Astrocyte (in vitro differentiated cells and primary cell): Measurements from ENCODE around the gene OCA2. TPM values are rescaled to one million over a fixed set of nuclear protein-coding genes. Genes with fewer than 3 reads are reported as not detected.
A peak's percentile ranks its signal among the peaks of the same experiment; 100 is the strongest.

Source experiments
- DNase-seq: peaks from one replicate; pipeline ENCODE4 v3.0.0-alpha.2; 2010; ENCODE audit warnings: low read depth
- FAIRE-seq: peaks from 2 replicates; lab custom pipeline; 2011; peaks lifted over from hg19 to GRCh38; lab: Jason Lieb, UNC
- H2AFZ ChIP-seq: 2 replicates; pipeline ENCODE4 v1.6.0; 2012; ENCODE audit warnings: low read depth, low read length, inconsistent platforms
- H3K27ac ChIP-seq: 2 replicates; pipeline ENCODE4 v1.5.1; 2011; ENCODE audit warnings: low read depth, low read length, inconsistent platforms
- H3K27me3 ChIP-seq: 2 replicates; pipeline ENCODE4 v1.6.0; 2011; ENCODE audit warnings: low read length, inconsistent platforms; ENCODE audit not compliant: insufficient read depth
- H3K36me3 ChIP-seq: 2 replicates; pipeline ENCODE4 v1.5.1; 2011; ENCODE audit warnings: low read length, inconsistent platforms; ENCODE audit not compliant: insufficient read depth
- H3K4me1 ChIP-seq: 2 replicates; pipeline ENCODE4 v1.5.1; 2011; ENCODE audit warnings: low read length, inconsistent platforms; ENCODE audit not compliant: insufficient read depth
- H3K4me2 ChIP-seq: 2 replicates; pipeline ENCODE4 v1.6.0; 2012; ENCODE audit warnings: low read length, inconsistent platforms
- H3K4me3 ChIP-seq: 2 replicates; pipeline ENCODE4 v1.5.1; 2011; ENCODE audit warnings: low read depth, mild to moderate bottlenecking, low read length, inconsistent platforms; ENCODE audit not compliant: insufficient read depth
- H3K79me2 ChIP-seq: 2 replicates; pipeline ENCODE4 v1.6.0; 2012; ENCODE audit warnings: mild to moderate bottlenecking, low read length, inconsistent platforms; ENCODE audit not compliant: insufficient read depth
- H3K9ac ChIP-seq: 2 replicates; pipeline ENCODE4 v1.6.0; 2012; ENCODE audit warnings: mild to moderate bottlenecking, low read length, inconsistent platforms
- H3K9me3 ChIP-seq: 2 replicates; pipeline ENCODE4 v1.5.1; 2012; ENCODE audit warnings: low read depth, mild to moderate bottlenecking, low read length, inconsistent platforms; ENCODE audit not compliant: insufficient read depth
- H4K20me1 ChIP-seq: 2 replicates; pipeline ENCODE4 v1.6.0; 2012; ENCODE audit warnings: low read length, inconsistent platforms; ENCODE audit not compliant: insufficient read depth
- H3K27ac Mint-ChIP-seq: one replicate; pipeline ENCODE4 v1.8.0; 2021; ENCODE audit warnings: mild to moderate bottlenecking, mixed read lengths; ENCODE audit not compliant: unreplicated experiment
- H3K27me3 Mint-ChIP-seq: one replicate; pipeline ENCODE4 v1.8.0; 2021; ENCODE audit warnings: low read depth, mixed read lengths; ENCODE audit not compliant: unreplicated experiment
- H3K36me3 Mint-ChIP-seq: one replicate; pipeline ENCODE4 v1.8.0; 2021; ENCODE audit warnings: low read depth, mixed read lengths; ENCODE audit not compliant: unreplicated experiment
- H3K4me1 Mint-ChIP-seq: one replicate; pipeline ENCODE4 v1.8.0; 2021; ENCODE audit warnings: low read depth, mixed read lengths; ENCODE audit not compliant: unreplicated experiment
- H3K4me3 Mint-ChIP-seq: one replicate; pipeline ENCODE4 v1.8.0; 2021; ENCODE audit warnings: mild to moderate bottlenecking, moderate library complexity, mixed read lengths; ENCODE audit not compliant: unreplicated experiment
- H3K9me3 Mint-ChIP-seq: one replicate; pipeline ENCODE4 v1.8.0; 2021; ENCODE audit warnings: mild to moderate bottlenecking, mixed read lengths; ENCODE audit not compliant: unreplicated experiment
- EZH2 ChIP-seq: IDR thresholded peaks from 2 replicates; pipeline ENCODE4 v1.6.1; 2012; ENCODE audit warnings: mild to moderate bottlenecking, low read length, inconsistent platforms; ENCODE audit not compliant: insufficient read depth
- total RNA-seq: library from RNA; stranded (reverse); gene quantifications from 2 replicates; pipeline ENCODE4 v1.2.1, GENCODE V29; 2021
- TF ChIP-seq, protein P1 (sequence below): IDR thresholded peaks from 2 replicates; pipeline ENCODE4 v1.5.1; 2011; ENCODE audit warnings: low read depth, mild to moderate bottlenecking, inconsistent platforms, low read length, moderate library complexity; ENCODE audit not compliant: insufficient read depth

Gene OCA2
- total RNA-seq, 1 donor from 2014 or later = 2.9 TPM

DNA sequence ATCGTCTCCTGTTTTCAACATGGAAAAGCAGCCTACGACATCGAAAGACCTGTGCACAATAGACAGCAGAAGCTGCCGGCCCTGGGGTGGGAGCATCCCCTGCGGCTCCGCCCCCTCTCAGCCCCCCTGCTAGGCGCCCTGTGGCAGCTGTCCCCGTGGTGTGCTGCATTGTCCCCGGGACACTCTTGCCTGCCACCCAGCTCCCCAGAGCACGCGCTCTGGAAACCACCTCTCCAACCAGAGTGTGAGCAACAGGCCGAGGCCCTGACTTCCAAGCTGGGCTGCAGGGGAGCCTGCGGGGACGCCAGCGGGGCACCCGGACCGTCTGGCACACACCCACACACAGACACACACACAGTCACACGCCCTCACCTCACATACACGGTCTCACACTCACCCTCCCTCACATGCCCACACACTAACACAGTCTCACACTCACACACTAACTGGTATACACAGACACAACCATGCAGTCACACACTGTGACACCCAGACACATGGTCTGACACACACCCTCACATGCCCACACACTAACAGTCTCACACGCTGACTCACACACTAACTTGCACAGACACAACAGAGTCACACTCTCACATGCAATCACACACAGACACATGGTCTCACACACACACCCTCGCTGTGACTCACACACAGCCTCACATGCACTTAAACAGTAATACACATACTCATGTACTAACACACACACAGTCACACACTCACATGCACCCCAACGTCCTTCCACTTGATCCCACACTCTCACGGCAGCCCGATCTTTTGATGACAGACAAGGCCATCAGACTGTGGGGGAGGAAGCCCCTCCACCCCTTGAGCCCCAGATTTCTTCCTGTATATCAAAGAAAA, 94.7 kb downstream of the OCA2 start:
- Mint-ChIP-seq H3K27me3 (peaks cover 7% of the 10 kb centered on the region), H3K9me3 (no peaks in the 10 kb centered on the region), H3K4me3 (no peak overlapping the region), H3K4me1 (peaks cover 3% of the 10 kb centered on the region), H3K27ac (no peak overlapping the region), H3K36me3 (peaks cover 2% of the 10 kb centered on the region)
- Histone ChIP-seq H3K4me2 (no peak overlapping the region), H3K79me2 (no peaks in the 10 kb centered on the region), H3K9ac (no peak overlapping the region), H3K36me3 (no peaks in the 10 kb centered on the region), H3K9me3 (no peaks in the 10 kb centered on the region), H4K20me1 (no peaks in the 10 kb centered on the region), H3K27ac (no peak overlapping the region), H2AFZ (no peak overlapping the region), H3K4me1 (no peaks in the 10 kb centered on the region), H3K4me3 (no peak overlapping the region), H3K27me3 (no peaks in the 10 kb centered on the region)
- TF ChIP-seq, protein P1, sequence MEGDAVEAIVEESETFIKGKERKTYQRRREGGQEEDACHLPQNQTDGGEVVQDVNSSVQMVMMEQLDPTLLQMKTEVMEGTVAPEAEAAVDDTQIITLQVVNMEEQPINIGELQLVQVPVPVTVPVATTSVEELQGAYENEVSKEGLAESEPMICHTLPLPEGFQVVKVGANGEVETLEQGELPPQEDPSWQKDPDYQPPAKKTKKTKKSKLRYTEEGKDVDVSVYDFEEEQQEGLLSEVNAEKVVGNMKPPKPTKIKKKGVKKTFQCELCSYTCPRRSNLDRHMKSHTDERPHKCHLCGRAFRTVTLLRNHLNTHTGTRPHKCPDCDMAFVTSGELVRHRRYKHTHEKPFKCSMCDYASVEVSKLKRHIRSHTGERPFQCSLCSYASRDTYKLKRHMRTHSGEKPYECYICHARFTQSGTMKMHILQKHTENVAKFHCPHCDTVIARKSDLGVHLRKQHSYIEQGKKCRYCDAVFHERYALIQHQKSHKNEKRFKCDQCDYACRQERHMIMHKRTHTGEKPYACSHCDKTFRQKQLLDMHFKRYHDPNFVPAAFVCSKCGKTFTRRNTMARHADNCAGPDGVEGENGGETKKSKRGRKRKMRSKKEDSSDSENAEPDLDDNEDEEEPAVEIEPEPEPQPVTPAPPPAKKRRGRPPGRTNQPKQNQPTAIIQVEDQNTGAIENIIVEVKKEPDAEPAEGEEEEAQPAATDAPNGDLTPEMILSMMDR = no peak
- TF ChIP-seq EZH2 = no peak
- DNase-seq = peak; percentile 2
- FAIRE-seq = no peak

DNA sequence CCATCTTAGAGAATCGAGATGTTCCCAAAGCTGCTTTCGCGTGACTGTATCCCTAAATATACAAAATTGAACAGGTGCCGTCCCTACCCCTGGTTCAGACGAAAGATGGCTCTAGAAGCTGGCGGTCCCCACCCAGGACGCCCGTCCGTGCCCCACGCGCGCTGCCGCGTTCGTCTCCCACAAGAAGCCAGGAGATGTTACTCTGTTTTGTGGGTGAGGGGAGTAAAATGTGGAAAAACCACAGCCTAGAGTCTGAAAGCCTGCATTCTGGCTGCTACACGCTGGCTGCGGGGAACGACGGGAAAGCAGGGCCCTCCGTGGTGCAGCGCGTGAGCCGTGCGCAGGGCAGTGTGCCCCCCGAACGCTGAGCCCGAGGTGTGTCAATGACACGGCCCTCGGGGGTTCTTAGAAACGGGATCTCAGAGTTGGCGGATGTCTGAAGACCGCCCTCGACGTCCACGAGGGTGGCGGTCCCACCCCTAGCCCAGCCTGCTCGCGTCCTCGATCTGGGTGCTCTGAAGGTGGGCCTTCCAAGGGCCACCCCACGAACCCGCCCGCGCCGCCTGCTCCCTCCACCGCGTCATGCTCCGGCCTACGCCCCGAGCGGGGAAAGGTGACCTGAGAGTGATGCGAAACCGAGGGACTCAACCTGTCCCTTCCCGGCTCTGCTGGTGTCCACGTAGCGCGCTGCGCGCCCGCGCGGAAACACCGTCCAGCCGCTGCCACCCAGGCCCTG, 95.6 kb downstream of the OCA2 start:
- H4K20me1 ChIP-seq = no peaks in the 10 kb centered on the region
- peaks cover 3% of the 10 kb centered on the region for H3K4me1 Mint-ChIP-seq
- H3K4me2 ChIP-seq = no peak overlapping the region
- FAIRE-seq (no peak), DNase-seq (no peak)
- H3K36me3 Mint-ChIP-seq = peaks cover 1% of the 10 kb centered on the region
- no peak overlapping the region for H3K4me3 ChIP-seq
- no peaks in the 10 kb centered on the region for H3K9me3 ChIP-seq
- no peaks in the 10 kb centered on the region for H3K79me2 ChIP-seq
- no peak overlapping the region for H2AFZ ChIP-seq
- H3K9me3 Mint-ChIP-seq = no peaks in the 10 kb centered on the region
- no peak overlapping the region for H3K27ac Mint-ChIP-seq
- H3K27me3 ChIP-seq = no peaks in the 10 kb centered on the region
- no peak overlapping the region for H3K27ac ChIP-seq
- no peaks in the 10 kb centered on the region for H3K36me3 ChIP-seq
- no peak overlapping the region for H3K9ac ChIP-seq
- peaks cover 7% of the 10 kb centered on the region for H3K27me3 Mint-ChIP-seq
- no peak for TF ChIP-seq EZH2
- TF ChIP-seq, protein P1 = no peak
- no peak overlapping the region for H3K4me3 Mint-ChIP-seq
- no peaks in the 10 kb centered on the region for H3K4me1 ChIP-seq
